ENCODE data around the gene TAF10. TPM values are rescaled to one million over a fixed set of nuclear protein-coding genes. Genes with fewer than 3 reads are reported as not detected.

TAF10 gene
- total and polyA plus RNA-seq, 2 of the 13 experiments (the other 11 are each of a cell fraction or from before 2014, with no cell fraction given), result 71.3 to 134 TPM

DNA sequence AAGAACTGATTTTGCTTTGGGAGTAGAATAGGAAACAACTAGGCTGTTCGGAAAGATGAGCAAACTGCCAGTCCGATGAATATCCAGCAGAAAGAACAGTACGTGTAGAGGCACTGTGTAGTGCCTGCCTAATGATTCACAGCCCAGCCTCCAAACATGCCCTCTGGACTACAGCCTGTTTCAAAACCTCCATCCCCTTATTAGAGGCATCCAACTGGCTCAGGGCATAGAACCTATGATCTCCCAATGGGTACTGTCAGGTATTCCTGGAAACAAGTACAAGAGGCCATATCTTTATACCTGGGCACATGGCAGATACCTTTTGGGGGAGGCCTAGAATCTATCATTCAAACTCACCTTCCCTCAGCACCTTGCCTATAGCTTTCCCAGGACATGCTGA is 13.5 kb downstream of the TAF10 start (continued):
- TF ChIP-seq, protein P1, sequence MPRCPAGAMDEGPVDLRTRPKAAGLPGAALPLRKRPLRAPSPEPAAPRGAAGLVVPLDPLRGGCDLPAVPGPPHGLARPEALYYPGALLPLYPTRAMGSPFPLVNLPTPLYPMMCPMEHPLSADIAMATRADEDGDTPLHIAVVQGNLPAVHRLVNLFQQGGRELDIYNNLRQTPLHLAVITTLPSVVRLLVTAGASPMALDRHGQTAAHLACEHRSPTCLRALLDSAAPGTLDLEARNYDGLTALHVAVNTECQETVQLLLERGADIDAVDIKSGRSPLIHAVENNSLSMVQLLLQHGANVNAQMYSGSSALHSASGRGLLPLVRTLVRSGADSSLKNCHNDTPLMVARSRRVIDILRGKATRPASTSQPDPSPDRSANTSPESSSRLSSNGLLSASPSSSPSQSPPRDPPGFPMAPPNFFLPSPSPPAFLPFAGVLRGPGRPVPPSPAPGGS (CRISPR knock-in tag; IDR thresholded peaks at IDR 0.05), result no peak
- TF ChIP-seq ZBTB3 (CRISPR knock-in tag; IDR thresholded peaks at IDR 0.05; ENCODE audit: borderline replicate concordance, low read depth) (no peak), ZNF772 (CRISPR knock-in tag; IDR thresholded peaks at IDR 0.05) (no peak), CBFB (CRISPR knock-in tag; IDR thresholded peaks at IDR 0.05) (no peak), ZFP36L2 (CRISPR knock-in tag; IDR thresholded peaks at IDR 0.05) (no peak), ZNF792 (CRISPR knock-in tag; IDR thresholded peaks at IDR 0.05) (0 out of 2 replicates have a peak, but pooled peaks have one; percentile 24), ARNT2 (CRISPR knock-in tag; IDR thresholded peaks at IDR 0.05; ENCODE audit: low read depth) (no peak), ZNF572 (CRISPR knock-in tag; IDR thresholded peaks at IDR 0.05) (no peak), FOSL1 (CRISPR knock-in tag; IDR thresholded peaks at IDR 0.05; ENCODE audit: borderline replicate concordance) (no peak), MATR3 (CRISPR knock-in tag; IDR thresholded peaks at IDR 0.05) (no peak), PHF20 (CRISPR knock-in tag; IDR thresholded peaks at IDR 0.05) (no peak), ZNF766 (CRISPR knock-in tag; IDR thresholded peaks at IDR 0.05; ENCODE audit: borderline replicate concordance) (no peak), ATF7 (IDR thresholded peaks at IDR 0.05) (no peak), ATF7 (CRISPR knock-in tag; IDR thresholded peaks at IDR 0.05) (no peak)
- TF ChIP-seq, protein P2, sequence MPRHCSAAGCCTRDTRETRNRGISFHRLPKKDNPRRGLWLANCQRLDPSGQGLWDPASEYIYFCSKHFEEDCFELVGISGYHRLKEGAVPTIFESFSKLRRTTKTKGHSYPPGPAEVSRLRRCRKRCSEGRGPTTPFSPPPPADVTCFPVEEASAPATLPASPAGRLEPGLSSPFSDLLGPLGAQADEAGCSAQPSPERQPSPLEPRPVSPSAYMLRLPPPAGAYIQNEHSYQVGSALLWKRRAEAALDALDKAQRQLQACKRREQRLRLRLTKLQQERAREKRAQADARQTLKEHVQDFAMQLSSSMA (CRISPR knock-in tag; IDR thresholded peaks at IDR 0.05), result no peak
- TF ChIP-seq, protein P3, sequence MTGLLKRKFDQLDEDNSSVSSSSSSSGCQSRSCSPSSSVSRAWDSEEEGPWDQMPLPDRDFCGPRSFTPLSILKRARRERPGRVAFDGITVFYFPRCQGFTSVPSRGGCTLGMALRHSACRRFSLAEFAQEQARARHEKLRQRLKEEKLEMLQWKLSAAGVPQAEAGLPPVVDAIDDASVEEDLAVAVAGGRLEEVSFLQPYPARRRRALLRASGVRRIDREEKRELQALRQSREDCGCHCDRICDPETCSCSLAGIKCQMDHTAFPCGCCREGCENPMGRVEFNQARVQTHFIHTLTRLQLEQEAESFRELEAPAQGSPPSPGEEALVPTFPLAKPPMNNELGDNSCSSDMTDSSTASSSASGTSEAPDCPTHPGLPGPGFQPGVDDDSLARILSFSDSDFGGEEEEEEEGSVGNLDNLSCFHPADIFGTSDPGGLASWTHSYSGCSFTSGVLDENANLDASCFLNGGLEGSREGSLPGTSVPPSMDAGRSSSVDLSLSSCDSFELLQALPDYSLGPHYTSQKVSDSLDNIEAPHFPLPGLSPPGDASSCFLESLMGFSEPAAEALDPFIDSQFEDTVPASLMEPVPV (CRISPR knock-in tag; IDR thresholded peaks at IDR 0.05), result no peak
- TF ChIP-seq, protein P4, sequence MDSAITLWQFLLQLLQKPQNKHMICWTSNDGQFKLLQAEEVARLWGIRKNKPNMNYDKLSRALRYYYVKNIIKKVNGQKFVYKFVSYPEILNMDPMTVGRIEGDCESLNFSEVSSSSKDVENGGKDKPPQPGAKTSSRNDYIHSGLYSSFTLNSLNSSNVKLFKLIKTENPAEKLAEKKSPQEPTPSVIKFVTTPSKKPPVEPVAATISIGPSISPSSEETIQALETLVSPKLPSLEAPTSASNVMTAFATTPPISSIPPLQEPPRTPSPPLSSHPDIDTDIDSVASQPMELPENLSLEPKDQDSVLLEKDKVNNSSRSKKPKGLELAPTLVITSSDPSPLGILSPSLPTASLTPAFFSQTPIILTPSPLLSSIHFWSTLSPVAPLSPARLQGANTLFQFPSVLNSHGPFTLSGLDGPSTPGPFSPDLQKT (CRISPR knock-in tag; IDR thresholded peaks at IDR 0.05; ENCODE audit: borderline replicate concordance), result no peak
- TF ChIP-seq, protein P5, sequence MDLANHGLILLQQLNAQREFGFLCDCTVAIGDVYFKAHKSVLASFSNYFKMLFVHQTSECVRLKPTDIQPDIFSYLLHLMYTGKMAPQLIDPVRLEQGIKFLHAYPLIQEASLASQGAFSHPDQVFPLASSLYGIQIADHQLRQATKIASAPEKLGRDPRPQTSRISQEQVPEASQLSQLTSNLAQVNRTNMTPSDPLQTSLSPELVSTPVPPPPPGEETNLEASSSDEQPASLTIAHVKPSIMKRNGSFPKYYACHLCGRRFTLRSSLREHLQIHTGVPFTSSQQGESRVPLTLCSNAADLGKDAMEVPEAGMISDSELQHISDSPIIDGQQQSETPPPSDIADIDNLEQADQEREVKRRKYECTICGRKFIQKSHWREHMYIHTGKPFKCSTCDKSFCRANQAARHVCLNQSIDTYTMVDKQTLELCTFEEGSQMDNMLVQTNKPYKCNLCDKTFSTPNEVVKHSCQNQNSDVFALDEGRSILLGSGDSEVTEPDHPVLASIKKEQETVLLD (CRISPR knock-in tag; IDR thresholded peaks at IDR 0.05; ENCODE audit: low read depth), result no peak
- TF ChIP-seq, protein P6, sequence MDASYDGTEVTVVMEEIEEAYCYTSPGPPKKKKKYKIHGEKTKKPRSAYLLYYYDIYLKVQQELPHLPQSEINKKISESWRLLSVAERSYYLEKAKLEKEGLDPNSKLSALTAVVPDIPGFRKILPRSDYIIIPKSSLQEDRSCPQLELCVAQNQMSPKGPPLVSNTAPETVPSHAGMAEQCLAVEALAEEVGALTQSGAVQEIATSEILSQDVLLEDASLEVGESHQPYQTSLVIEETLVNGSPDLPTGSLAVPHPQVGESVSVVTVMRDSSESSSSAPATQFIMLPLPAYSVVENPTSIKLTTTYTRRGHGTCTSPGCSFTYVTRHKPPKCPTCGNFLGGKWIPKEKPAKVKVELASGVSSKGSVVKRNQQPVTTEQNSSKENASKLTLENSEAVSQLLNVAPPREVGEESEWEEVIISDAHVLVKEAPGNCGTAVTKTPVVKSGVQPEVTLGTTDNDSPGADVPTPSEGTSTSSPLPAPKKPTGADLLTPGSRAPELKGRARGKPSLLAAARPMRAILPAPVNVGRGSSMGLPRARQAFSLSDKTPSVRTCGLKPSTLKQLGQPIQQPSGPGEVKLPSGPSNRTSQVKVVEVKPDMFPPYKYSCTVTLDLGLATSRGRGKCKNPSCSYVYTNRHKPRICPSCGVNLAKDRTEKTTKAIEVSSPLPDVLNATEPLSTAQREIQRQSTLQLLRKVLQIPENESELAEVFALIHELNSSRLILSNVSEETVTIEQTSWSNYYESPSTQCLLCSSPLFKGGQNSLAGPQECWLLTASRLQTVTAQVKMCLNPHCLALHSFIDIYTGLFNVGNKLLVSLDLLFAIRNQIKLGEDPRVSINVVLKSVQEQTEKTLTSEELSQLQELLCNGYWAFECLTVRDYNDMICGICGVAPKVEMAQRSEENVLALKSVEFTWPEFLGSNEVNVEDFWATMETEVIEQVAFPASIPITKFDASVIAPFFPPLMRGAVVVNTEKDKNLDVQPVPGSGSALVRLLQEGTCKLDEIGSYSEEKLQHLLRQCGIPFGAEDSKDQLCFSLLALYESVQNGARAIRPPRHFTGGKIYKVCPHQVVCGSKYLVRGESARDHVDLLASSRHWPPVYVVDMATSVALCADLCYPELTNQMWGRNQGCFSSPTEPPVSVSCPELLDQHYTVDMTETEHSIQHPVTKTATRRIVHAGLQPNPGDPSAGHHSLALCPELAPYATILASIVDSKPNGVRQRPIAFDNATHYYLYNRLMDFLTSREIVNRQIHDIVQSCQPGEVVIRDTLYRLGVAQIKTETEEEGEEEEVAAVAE (CRISPR knock-in tag; IDR thresholded peaks at IDR 0.05; ENCODE audit: borderline replicate concordance), result no peak

Measured in HepG2 (cell line).